HCT116 (cell line): ENCODE data around the gene IGFBP4. TPM values are rescaled to one million over a fixed set of nuclear protein-coding genes. Genes with fewer than 3 reads are reported as not detected.

Experiments used
- ATAC-seq: fragments of 200-7000 bp; cut with Tn5 transposase; 2 replicates; pipeline ENCODE4 v1.9.1; 2020; ENCODE audit warnings: mild to moderate bottlenecking, moderate library complexity
- BruUV-seq: library from RNA; stranded (reverse); fragments of 400-500 nt; replicated peaks from 2 replicates; lab custom pipeline; 2021; lab: Mats Ljungman, UMichigan
- CTCF ChIA-PET: fragments of 300-600 bp; sonication (Branson Sonifier 250); formaldehyde crosslinking; loops from one replicate; lab custom pipeline; 2021; ENCODE audit warnings: antibody characterized with exemption; lab: Charles Lee
- POLR2A ChIA-PET: fragments of 300-600, 350-600 bp; sonication (Branson Sonifier 250); formaldehyde crosslinking; loops from one replicate; lab custom pipeline; 2021; ENCODE audit warnings: antibody characterized with exemption; lab: Charles Lee
- RAD21 ChIA-PET, 2 experiments: fragments of 300-600 bp; sonication (Branson Sonifier 250); formaldehyde crosslinking; loops; one replicate each; lab custom pipeline; 2023; ENCODE audit warnings: low total read pairs in 2 of 2; ENCODE audit not compliant: uncharacterized antibody in 2 of 2, unreplicated experiment in 2 of 2, low non-redundant PET in 1 of 2; lab: Charles Lee
- DNase-seq: peaks from one replicate; pipeline ENCODE4 v3.0.0-alpha.2; 2010; ENCODE audit warnings: low read depth, low spot score
- H2AFZ ChIP-seq: fragments of 200-600 bp; shearing (Covaris generic), sonication (generic); 2 replicates; pipeline ENCODE4 v1.6.1; 2017; ENCODE audit warnings: low read depth, mixed run types, mixed read lengths, antibody characterized with exemption, low read length; ENCODE audit not compliant: poor library complexity, severe bottlenecking
- H3K27ac ChIP-seq: 2 replicates; pipeline ENCODE4 v1.5.1; 2012; ENCODE audit warnings: low read depth, low read length
- H3K27me3 ChIP-seq: fragments of 200-600 bp; sonication (generic); 2 replicates; pipeline ENCODE4 v1.6.1; 2016; ENCODE audit warnings: mixed run types, low read length, mixed read lengths; ENCODE audit not compliant: insufficient read depth
- H3K36me3 ChIP-seq, 2 experiments: fragments of 200-500 bp in 1 of 2; fragments of 200-600 bp in 1 of 2; sonication (Bioruptor generic) in 1 of 2; sonication (generic) in 1 of 2; 2 replicates each; pipeline versions ENCODE4 v1.5.1 to v1.6.1; 2014 to 2016; ENCODE audit warnings: low read length in 2 of 2, inconsistent platforms in 1 of 2, mixed read lengths in 1 of 2, mixed run types in 1 of 2; ENCODE audit not compliant: insufficient read depth in 2 of 2, control insufficient read depth in 1 of 2
- H3K4me1 ChIP-seq, 2 experiments: fragments of 200-600 bp in 1 of 2; sonication (generic) in 1 of 2; 2 replicates each; pipeline versions ENCODE4 v1.5.1 to v1.6.1; 2012 to 2017; ENCODE audit warnings: low read length in 2 of 2, inconsistent platforms in 1 of 2, mild to moderate bottlenecking in 1 of 2, mixed read lengths in 1 of 2, mixed run types in 1 of 2, moderate library complexity in 1 of 2; ENCODE audit not compliant: insufficient read depth in 2 of 2, control insufficient read depth in 1 of 2
- H3K4me2 ChIP-seq: fragments of 200-600 bp; sonication (generic); 2 replicates; pipeline ENCODE4 v1.6.1; 2017; ENCODE audit warnings: mixed run types, low read length, mixed read lengths
- H3K4me3 ChIP-seq, 2 experiments: fragments of 200-600 bp in 1 of 2; sonication (generic) in 1 of 2; replicated peaks in 1 of 2; 2 replicates each; pipeline ENCODE4 v1.5.1; 2011 to 2016; ENCODE audit warnings: low read length in 2 of 2, control low read depth in 1 of 2, low read depth in 1 of 2, mild to moderate bottlenecking in 1 of 2, mixed read lengths in 1 of 2, mixed run types in 1 of 2
- H3K79me2 ChIP-seq: fragments of 200-600 bp; sonication (generic); 2 replicates; pipeline ENCODE4 v1.6.1; 2017; ENCODE audit warnings: mild to moderate bottlenecking, mixed run types, low read length, moderate library complexity, mixed read lengths; ENCODE audit not compliant: insufficient read depth
- H3K9ac ChIP-seq: fragments of 200-600 bp; sonication (generic); 2 replicates; pipeline ENCODE4 v1.6.1; 2016; ENCODE audit warnings: low read length, mixed read lengths
- H3K9me2 ChIP-seq: fragments of 200-600 bp; sonication (generic), shearing (Covaris generic); 2 replicates; pipeline ENCODE4 v1.6.1; 2017; ENCODE audit warnings: mixed run types, mild to moderate bottlenecking, moderate library complexity; ENCODE audit not compliant: insufficient read depth
- H3K9me3 ChIP-seq, 2 experiments: fragments of 200-500 bp in 1 of 2; fragments of 200-600 bp in 1 of 2; sonication (Bioruptor generic) in 1 of 2; sonication (generic) in 1 of 2; 2 replicates each; pipeline ENCODE4 v1.6.1; 2014 to 2017; ENCODE audit warnings: low read length in 2 of 2, mixed read lengths in 2 of 2, inconsistent platforms in 1 of 2, low read depth in 1 of 2, mild to moderate bottlenecking in 1 of 2, mixed run types in 1 of 2, moderate library complexity in 1 of 2; ENCODE audit not compliant: control insufficient read depth in 1 of 2, insufficient read depth in 1 of 2
- H4K20me1 ChIP-seq: fragments of 200-600 bp; sonication (generic), shearing (Covaris generic); 2 replicates; pipeline ENCODE4 v1.6.1; 2017; ENCODE audit warnings: mixed run types, mild to moderate bottlenecking, moderate library complexity; ENCODE audit not compliant: insufficient read depth
- ATF3 ChIP-seq: IDR thresholded peaks from 2 replicates; pipeline ENCODE4 v1.6.1; 2012
- CBX3 ChIP-seq: IDR thresholded peaks from 2 replicates; pipeline ENCODE4 v1.6.1; 2012; ENCODE audit warnings: low read depth
- MAX ChIP-seq: IDR thresholded peaks from 2 replicates; pipeline ENCODE4 v1.6.1; 2012
- SP1 ChIP-seq: IDR thresholded peaks from 2 replicates; pipeline ENCODE4 v1.6.1; 2012; ENCODE audit warnings: low read depth
- intact Hi-C: fragments of 100-400 bp; cut with micrococcal nuclease; formaldehyde crosslinking; loops from 2 replicates; pipeline ENCODE4 v1.10.0; 2022
- total RNA-seq: library from RNA; stranded (reverse); gene quantifications from one replicate; pipeline ENCODE4 v1.2.1, GENCODE V29; 2021; ENCODE audit not compliant: unreplicated experiment
- TF ChIP-seq, protein P1 (sequence below): IDR thresholded peaks from 2 replicates; pipeline ENCODE4 v1.6.1; 2012; ENCODE audit warnings: low read depth

IGFBP4 gene
- total RNA-seq, 1 experiment from 2014 or later = 2.0 TPM

DNA sequence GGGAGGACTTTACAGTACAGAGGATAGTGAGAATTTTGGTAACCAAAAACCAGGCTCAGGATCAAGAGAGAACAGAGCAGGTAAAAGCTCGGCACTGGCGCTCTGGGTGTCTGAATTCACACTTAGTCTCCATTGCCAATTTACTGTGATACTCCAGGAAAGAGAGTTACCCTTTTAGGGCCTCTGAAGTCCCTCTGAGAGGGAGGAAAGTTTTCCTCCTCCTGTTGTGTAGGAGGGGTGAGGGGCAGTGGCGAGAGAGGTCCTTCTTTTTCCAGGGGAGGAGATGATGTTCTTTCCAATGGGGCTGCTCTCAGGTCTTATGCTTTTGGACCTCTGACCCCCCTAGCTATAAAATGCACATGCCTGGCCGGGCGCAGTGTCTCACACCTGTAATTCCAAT is 63.5 kb downstream of the IGFBP4 start:
- intact Hi-C loops = no loop called here
- TF ChIP-seq, protein P1, sequence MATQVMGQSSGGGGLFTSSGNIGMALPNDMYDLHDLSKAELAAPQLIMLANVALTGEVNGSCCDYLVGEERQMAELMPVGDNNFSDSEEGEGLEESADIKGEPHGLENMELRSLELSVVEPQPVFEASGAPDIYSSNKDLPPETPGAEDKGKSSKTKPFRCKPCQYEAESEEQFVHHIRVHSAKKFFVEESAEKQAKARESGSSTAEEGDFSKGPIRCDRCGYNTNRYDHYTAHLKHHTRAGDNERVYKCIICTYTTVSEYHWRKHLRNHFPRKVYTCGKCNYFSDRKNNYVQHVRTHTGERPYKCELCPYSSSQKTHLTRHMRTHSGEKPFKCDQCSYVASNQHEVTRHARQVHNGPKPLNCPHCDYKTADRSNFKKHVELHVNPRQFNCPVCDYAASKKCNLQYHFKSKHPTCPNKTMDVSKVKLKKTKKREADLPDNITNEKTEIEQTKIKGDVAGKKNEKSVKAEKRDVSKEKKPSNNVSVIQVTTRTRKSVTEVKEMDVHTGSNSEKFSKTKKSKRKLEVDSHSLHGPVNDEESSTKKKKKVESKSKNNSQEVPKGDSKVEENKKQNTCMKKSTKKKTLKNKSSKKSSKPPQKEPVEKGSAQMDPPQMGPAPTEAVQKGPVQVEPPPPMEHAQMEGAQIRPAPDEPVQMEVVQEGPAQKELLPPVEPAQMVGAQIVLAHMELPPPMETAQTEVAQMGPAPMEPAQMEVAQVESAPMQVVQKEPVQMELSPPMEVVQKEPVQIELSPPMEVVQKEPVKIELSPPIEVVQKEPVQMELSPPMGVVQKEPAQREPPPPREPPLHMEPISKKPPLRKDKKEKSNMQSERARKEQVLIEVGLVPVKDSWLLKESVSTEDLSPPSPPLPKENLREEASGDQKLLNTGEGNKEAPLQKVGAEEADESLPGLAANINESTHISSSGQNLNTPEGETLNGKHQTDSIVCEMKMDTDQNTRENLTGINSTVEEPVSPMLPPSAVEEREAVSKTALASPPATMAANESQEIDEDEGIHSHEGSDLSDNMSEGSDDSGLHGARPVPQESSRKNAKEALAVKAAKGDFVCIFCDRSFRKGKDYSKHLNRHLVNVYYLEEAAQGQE = no peak
- TF ChIP-seq CBX3 (no peak), SP1 (no peak), ATF3 (no peak), MAX (no peak)
- H3K4me1 ChIP-seq = peaks cover 27 to 38% of the 10 kb centered on the region in 2 experiments
- BruUV-seq = no TSS peak
- no peak overlapping the region for H3K27ac ChIP-seq
- H3K9me2 ChIP-seq = no peaks in the 10 kb centered on the region
- no peaks in the 10 kb centered on the region for H3K9me3 ChIP-seq
- no peaks in the 10 kb centered on the region for H3K27me3 ChIP-seq
- H3K36me3 ChIP-seq = no peaks in the 10 kb centered on the region
- H2AFZ ChIP-seq = no peak overlapping the region
- no peak overlapping the region for H3K4me3 ChIP-seq
- POLR2A ChIA-PET = interaction anchor here (1.0 to 1.5 kb wide), 2 partner anchors 9 to 10 kb away, joined by 3 to 9 read pairs; no protein-coding TSS in a partner anchor
- RAD21 ChIA-PET = no interaction called here
- H4K20me1 ChIP-seq = no peaks in the 10 kb centered on the region
- no peak overlapping the region for H3K9ac ChIP-seq
- no peaks in the 10 kb centered on the region for H3K79me2 ChIP-seq
- ATAC-seq (no peak), DNase-seq (no peak)
- no peak overlapping the region for H3K4me2 ChIP-seq
- CTCF ChIA-PET = no interaction called here

Other genes starting within 250 kb of the IGFBP4 start
- 30.4 TPM for gene WIPF2, start 224.1 kb upstream of the IGFBP4 start, total RNA-seq
- 117 TPM for gene CDC6, start 155.6 kb upstream of the IGFBP4 start, total RNA-seq
- 35.1 TPM for gene RARA, start 134.3 kb upstream of the IGFBP4 start, total RNA-seq
- gene GJD3, start 78.7 kb upstream of the IGFBP4 start, total RNA-seq = not detected
- gene TOP2A, start 25.6 kb upstream of the IGFBP4 start, total RNA-seq = 141 TPM
- gene TNS4, start 58.2 kb downstream of the IGFBP4 start, total RNA-seq = 36.6 TPM
- gene CCR7, start 122.0 kb downstream of the IGFBP4 start, total RNA-seq = 0.69 TPM
- gene SMARCE1, start 204.4 kb downstream of the IGFBP4 start, total RNA-seq = 136 TPM
- 5.0 TPM for gene KRT222, start 221.7 kb downstream of the IGFBP4 start, total RNA-seq